Esophagus muscularis mucosa (tissue), 4 donors: ENCODE measurements around the gene RPAP2.

Experiments used
- CTCF ChIP-seq, 3 experiments: fragments of 200-600 bp in 2 of 3; fragments of 450-650 bp in 1 of 3; sonication (generic) in 2 of 3; IDR thresholded peaks; one replicate each; pipeline ENCODE4 v1.5.1; 2017 to 2019; ENCODE audit warnings: antibody characterized with exemption in 3 of 3, mild to moderate bottlenecking in 2 of 3, moderate library complexity in 1 of 3
- EP300 ChIP-seq: sonication (generic); formaldehyde crosslinking; IDR thresholded peaks from one replicate; pipeline ENCODE4 v1.6.1; 2017; ENCODE audit warnings: antibody characterized with exemption
- POLR2A ChIP-seq: fragments of 450-650 bp; IDR thresholded peaks from one replicate; pipeline ENCODE4 v1.6.1; 2017; ENCODE audit warnings: antibody characterized with exemption, moderate library complexity, mild to moderate bottlenecking, low read depth
- POLR2AphosphoS5 ChIP-seq, 2 donors: sonication (generic); formaldehyde crosslinking; IDR thresholded peaks; one replicate each; pipeline ENCODE4 v1.6.1; 2017; ENCODE audit warnings: antibody characterized with exemption in 2 of 2

GRCh38 chr1:92425617-92426016 is 126.8 kb downstream of the RPAP2 start:
- TF ChIP-seq CTCF (IDR thresholded peaks at IDR 0.05) = no peak
- TF ChIP-seq POLR2A = no peak
- TF ChIP-seq POLR2AphosphoS5 (IDR thresholded peaks at IDR 0.05) = no peak
- TF ChIP-seq EP300 = no peak
